SIG-M5 treated with dmso at 0.1 percent for 504 hours (cell line): ENCODE data around the gene MIF.
A peak's percentile ranks its signal among the peaks of the same experiment; 100 is the strongest.
"Not testable (repeated sequence)": the region's sequence is repeated elsewhere in the genome, so short reads cannot be mapped to it uniquely, and the experiment has no call there.

ENCODE experiments used
- DNase-seq: peaks from one replicate; lab custom pipeline; 2025; ENCODE audit not compliant: unreplicated experiment; lab: John Stamatoyannopoulos, UW

MIF gene

GRCh38 chr22:23893945-23894709, at the start of gene MIF:
MIF (plus strand) TSS chr22:23894383; CDS start chr22:23894475, 92 bp downstream.
- peak; percentile 90 for DNase-seq

- no peak for DNase-seq
Measured at GRCh38 chr22:23844739-23845202, 49.4 kb upstream of the MIF start.

GRCh38 chr22:23845265-23846080, 48.7 kb upstream of the MIF start:
- no peak for DNase-seq

- no peak for DNase-seq
Measured at GRCh38 chr22:23846081-23846469, 48.1 kb upstream of the MIF start.

GRCh38 chr22:23847310-23847920, 46.8 kb upstream of the MIF start:
- DNase-seq = no peak

- DNase-seq = no peak
Measured at GRCh38 chr22:23847991-23848864, 46.0 kb upstream of the MIF start.

GRCh38 chr22:23849009-23850006, 44.9 kb upstream of the MIF start:
- peak; percentile 62 for DNase-seq

- DNase-seq = no peak
Measured at GRCh38 chr22:23850136-23850611, 44.0 kb upstream of the MIF start.

- DNase-seq = peak; percentile 43
Measured at GRCh38 chr22:23856721-23857605, 37.2 kb upstream of the MIF start.

- DNase-seq = peak; percentile 95
Measured at GRCh38 chr22:23857606-23858483, 36.3 kb upstream of the MIF start, which contains the start of gene SLC2A11. SLC2A11 (plus strand) TSS chr22:23857875; CDS start chr22:23858000, 125 bp downstream.

- no peak for DNase-seq
Measured at GRCh38 chr22:23858484-23858815, 35.7 kb upstream of the MIF start.

GRCh38 chr22:23859201-23859600, 35.0 kb upstream of the MIF start:
- DNase-seq = no peak

GRCh38 chr22:23860187-23860586, 34.0 kb upstream of the MIF start:
- DNase-seq = not testable (repeated sequence)

- DNase-seq = peak; percentile 3
Measured at GRCh38 chr22:23862103-23862502, 32.1 kb upstream of the MIF start.

GRCh38 chr22:23864499-23865154, 29.6 kb upstream of the MIF start:
- DNase-seq = not testable (repeated sequence)

GRCh38 chr22:23868580-23868979, 25.6 kb upstream of the MIF start:
- no peak for DNase-seq

- no peak for DNase-seq
Measured at GRCh38 chr22:23874871-23875270, 19.3 kb upstream of the MIF start.
